SKM-1 treated with dmso at 0.1 percent for 144 hours (cell line): Measurements from ENCODE around the gene CRY1.

Source experiments
- DNase-seq: peaks from one replicate; lab custom pipeline; 2025; ENCODE audit not compliant: unreplicated experiment; lab: John Stamatoyannopoulos, UW

CRY1 gene

DNA sequence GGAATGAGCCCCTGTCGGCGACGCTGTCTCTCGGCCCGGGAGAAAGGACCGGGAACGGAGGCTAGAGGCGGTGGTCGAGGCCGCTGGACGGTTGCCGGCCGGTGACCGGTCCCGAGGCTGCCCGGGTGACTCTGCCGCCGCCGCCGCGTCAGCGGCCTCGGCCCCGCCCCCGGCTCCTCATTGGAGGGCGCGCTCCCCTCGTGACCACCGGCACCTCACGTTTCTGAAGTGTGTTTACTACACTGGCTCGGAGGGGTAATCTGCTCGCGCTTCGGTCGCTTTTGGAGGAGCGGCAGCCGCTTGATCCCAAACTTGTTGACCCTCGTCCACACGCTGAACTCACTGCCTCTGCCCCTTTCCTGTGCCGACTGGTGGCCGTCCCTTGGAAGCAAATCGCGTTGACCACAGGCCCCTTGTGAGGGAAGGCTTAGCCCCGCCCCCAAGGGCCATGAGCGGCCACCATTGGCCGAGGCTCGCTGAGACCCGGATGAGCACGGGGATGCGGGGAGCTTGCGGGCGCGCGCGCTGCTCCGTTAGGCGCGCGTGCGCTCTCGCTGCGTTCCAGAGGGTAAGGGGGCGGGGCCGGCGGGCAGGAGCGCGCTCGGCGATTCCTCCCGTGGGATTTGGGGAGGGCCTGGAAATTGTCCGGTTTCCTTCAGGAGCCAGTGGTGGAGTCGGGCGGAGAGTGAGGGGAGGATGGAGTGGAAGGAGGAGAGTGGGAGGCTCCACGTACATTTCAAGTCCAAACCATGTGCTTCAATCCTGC, at the start of gene CRY1:
Gene CRY1 (minus strand): TSS at position 133 of the 766 bp plus-strand sequence. CDS start 588 bp downstream, outside the sequence.
- peak; percentile 64 for DNase-seq

DNA sequence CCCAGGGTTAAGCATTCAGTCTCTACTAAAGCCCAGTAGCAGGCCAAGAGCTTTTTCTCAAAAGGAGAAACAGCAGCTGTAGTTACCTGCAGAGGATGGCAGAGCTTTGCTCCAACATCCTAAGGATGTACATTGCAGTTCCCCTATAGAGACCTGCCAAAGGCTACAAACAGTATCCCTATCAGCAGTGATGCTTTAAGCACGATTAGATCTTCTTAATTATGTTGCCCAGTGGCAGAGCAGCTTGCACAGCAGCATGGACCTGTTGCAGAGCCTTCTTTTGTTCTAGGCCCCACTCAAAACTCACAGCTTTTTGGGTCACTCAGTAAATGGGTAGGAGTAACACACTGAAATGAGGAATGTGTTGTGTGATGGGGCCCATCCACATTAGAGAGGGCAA, 46.4 kb upstream of the CRY1 start:
- DNase-seq = no peak

DNA sequence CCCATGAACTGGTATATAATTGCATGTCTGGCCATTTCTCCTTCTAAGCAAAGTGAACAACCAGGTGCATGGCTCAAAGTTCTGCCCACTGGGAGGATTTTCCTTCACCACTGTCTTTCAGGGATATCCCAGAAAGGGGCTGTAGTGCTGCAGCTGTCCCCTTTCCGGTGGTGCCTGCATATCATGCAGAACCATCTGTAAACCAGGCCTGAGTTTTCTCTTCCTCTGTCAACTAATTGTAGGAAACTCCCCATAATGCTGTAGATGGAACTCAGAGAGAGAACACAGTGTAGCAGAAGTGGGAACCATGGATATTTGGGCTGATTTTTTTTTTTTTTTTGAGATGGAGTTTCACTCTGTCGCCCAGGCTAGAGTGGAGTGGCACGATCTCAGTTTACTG, 45.6 kb upstream of the CRY1 start:
- no peak for DNase-seq

DNA sequence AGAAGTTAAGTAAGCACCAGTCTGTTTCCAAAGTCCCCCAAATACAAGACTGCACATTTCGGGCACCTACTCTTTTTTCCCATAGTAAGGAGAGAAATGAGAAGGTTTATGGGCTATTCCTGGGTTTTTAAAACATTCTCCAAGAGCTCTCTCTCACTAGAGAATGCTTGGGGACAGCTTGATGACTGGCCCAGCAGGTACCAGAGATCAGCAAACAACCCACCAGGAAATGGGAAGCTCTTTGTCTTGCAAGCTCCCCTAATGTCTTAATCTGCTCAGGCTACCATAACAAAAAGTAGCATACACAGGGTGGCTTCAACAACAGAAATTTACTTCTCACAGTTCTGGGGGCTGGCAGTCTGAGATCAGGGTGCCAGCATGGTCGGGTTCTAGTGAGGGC, 41.8 kb upstream of the CRY1 start:
- DNase-seq = no peak

DNA sequence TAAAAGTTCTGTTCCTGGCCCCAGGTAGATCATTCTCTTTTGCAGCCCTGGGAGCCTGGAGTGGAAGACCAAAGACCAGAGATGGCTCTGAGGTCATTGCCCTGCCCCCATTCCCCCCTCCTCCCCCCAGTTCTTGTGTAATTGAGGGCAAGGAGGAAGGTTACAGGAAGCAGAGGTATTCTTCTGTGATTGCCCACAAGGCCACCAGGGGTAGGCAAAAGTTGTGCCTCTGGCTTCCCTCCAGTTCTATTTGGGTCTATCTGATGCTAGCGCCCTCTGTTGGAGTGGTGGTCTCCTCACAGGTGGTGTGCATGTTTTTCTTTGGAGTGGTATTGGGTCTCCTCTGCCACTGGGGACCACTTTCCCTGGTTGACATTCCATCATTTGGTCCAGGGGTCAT, 41.2 kb upstream of the CRY1 start:
- DNase-seq = peak; percentile 39

DNA sequence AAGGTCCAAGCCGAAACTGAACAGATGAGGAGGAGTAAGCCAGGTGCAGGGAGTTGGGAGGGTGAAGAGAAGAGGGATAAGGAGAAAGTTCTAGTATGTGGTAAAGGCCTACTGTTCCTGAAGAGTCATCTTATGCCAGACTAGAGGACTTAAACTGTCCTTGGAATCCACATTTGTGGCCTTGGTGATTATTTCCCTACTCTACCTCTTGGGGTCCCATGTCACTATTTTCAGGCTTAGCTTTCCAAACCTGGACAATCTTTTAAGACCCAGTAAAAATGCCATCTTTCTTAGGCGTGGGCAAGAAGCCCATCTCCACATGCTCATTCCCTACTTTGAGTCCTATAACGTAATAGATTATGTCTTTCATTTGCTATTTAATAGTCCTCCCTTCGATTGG, 40.1 kb upstream of the CRY1 start:
- DNase-seq = no peak

DNA sequence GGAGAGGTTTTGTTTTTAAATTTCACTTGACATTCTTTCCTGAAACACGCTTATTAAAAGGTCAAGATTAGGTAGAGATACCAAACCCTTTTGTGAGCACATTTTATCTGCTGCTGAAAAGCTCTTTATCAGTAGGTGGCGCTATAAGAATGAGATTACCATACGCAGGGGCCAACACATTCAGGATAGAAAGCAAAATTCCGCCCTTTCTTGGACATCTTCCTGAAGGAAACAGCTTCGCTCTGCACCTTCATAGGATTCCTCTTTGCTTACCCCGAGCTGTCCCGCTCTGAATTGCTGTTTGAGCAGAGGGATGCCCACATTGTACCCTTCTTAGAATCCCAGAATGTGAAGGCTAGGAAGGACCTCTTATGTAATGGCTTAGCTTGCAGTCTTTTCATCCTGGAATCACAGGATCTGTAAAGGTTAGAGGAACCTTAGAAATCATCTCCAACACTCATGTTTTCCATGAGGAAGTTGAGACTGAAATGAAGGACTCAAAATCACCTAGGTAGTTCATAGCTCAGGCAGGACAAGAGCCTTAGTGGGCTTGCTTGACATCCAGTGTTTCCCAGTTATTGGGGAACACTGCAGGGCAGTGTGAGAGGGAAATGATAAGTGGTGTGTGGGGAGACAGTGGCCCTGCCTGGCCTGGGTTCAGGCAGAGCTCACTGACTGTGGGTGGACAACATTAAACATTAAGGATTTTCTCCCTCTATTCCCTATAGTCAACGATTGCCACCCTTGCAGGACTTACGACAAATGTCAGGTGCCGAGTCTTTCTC, 38.7 kb upstream of the CRY1 start:
- peak; percentile 1 for DNase-seq

DNA sequence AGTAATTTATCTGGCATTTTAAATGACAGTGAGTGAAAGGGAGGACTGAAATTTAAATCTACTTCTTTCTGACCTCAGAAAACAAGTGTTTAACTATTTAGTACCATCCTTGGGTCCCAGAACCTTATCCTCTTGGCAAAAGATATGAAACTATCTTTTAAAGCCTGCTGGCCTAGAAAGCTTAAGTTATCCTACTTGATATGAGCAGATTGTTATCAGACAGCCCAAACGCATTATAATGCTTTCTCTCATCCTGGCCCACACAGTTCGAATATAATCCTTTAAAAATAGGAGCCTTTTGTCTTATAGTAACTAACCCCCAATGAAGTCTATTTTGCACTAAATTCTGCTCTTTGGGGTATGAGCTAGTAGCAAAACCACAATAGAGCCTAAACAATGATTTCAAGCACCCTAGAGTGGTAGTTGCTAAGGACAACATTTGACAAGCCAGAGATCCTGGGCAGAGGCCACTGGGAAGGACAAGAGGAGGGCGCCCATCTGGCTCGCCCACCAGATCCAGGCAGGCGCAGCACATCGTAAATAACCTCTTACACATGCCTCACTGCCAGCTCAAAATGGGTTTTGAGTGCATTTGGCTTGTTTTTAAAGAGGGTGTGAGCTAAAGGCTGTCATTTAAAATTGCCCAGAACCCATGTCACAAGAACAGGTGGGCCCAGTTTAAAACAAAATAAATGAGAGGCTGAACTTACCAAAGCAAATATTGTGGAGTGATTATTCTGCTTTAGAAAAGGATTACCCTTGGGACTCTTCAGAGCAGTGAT, 37.7 kb upstream of the CRY1 start:
- DNase-seq = no peak

DNA sequence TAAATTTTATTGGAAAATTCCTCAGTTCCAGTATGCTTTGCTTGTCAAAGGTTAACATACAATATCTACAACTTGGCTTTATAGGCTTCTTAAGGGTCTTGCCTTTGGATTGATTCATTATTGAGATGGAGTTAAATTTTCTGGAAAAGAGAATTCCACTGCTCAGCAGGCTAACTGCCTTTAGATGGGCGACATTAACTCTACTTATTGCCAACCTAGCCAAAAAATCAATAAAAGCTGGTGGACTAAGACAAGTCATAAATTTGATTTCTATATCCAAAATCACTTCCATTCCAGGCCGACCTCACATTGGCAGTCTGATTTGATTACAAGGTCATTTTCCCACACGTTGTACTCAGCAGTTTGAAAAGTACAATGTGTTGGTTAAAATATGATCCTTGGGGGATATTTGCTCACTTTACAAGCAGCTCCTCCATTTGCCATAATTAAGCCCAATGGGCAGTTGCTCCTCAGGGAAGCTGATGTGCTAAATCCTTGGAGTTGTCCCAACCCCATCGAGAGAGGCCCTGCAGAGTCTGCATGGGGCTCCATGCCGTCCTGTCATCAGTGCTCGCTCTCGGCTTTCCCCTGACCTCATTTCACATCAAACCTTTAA, 36.1 kb upstream of the CRY1 start:
- DNase-seq = no peak

DNA sequence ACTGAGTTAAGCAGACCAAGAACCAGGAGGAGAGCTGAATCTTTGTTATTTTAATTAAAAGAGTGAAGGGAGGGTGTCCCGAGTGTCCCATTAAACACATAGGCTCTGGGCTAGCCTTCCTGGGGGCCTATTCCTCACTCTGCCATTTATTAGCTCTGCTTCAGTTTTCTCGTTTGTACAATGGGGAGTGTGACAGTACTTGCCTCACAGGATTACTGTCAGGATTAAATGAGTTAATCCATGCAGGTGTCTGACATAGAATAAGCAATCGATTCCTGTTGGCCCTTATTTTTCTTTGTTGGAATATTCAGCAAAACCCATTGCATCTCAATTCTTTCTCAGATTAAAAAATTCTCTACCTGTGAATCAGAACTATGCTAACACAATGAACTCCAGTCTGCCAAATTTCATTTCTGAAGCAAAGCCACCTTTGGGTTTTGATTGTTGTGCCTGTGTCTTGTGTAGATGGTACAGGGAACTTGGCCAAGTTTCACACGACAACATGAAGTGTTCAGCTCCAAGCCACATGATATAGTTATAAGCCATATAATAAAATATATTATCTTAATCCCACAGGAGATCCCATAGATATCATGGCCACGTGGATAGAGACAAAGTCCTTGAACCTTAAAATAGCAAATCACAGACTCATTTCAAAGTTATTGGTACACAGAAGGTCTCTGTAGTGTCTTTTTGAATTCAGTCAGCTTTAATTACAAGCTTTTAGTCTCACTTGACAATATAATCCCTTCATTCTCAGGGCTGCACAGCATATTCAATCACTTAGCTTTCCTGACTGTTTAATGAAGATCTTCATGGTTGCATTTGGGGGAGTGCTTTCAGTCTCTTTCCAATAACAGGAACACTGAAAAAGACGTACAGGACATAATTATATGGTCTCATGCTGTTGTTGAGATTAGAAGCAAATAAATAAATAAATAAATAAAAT, 34.4 kb upstream of the CRY1 start:
- DNase-seq = no peak

DNA sequence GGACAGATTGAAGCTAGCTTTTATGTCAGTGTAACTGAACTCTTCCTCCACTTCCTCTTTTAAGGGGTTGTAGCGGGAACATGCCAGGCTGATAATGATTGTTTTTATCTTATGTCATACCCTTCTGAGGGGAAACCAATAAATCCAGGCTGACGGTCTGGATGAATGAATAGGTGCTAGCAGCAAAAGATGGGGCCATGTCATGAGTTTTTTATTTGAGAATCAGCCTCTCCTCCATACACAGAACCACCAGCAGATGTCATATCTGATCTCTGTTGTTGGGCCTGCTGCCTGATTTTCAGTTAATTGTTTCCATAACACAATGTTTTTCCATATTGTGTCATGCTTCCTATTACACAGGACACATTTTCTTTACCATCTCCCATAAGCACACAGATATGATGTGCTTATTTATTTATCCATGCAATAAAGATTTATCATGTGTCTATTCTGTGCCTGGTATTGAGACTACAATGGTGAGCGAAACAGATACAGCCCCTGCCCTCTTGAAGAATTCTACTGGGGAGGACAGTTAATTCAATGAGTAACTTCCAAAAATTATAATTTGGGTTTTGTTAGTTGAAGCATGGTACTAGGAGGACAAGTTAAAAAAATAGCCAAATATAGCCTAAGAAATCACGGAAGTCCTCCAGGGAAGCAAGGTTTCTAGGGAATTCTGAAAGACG, 33.6 kb upstream of the CRY1 start:
- no peak for DNase-seq

DNA sequence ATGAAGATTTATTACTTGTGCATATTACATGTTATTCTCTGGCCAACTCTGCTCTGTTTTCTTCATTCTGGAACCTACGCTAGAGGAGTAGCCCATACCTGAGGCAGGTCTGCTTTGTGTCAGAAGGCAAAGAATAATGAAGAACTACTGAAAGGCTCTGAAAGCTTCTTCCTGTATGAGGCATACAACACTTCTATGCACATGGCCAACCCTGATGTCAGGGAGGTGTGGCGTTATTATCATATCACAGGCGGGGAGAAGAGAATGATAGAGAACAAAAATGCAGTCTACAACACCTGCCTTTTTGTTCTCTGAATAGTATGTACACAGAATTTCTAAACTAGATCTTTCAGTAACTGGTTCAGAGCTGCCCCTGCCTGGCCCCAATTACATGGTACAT, 32.5 kb upstream of the CRY1 start:
- DNase-seq = no peak

DNA sequence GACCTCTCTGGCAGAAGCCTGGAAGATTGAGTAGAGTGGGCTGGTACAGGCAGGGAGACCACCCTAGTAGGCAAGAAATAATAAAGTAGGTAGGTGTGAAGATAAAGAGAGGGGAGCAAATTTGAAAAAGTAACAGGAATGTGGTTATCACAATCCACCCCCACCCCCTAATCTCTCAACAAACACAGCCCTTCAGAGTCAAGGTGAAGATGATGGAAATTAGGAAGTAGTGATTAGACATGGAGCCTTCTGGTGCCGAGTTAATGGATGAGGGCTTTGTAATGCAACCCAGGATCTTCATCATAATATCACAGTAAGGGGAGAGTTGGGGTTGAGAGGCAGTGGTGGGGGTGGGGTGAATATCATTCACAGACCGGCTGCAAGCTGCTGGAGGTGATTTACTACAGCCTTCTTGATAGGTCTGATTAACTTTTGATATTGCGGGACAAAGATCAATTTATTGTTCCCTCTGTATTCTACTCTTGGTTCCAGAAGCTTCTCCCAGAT, 29.2 kb upstream of the CRY1 start:
- no peak for DNase-seq

DNA sequence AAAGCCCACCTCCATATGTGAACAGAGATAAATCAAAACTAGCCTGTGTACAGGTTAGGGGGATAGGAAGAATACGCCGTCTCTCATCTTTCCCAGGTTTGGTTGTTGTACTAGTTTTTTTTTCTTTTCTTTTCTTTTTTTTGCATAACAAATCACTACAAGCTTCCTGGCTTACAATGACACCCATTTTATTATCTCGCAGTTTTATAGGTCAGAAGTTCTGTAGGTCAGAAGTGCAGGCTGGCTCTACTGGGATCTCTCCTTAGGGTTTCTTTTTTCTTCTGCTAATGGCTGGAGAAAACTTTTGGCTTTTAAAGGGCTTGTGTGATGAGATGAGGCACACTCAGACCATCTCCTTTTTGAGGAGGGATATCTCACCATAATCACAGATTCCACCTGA, 25.7 kb upstream of the CRY1 start:
- no peak for DNase-seq

DNA sequence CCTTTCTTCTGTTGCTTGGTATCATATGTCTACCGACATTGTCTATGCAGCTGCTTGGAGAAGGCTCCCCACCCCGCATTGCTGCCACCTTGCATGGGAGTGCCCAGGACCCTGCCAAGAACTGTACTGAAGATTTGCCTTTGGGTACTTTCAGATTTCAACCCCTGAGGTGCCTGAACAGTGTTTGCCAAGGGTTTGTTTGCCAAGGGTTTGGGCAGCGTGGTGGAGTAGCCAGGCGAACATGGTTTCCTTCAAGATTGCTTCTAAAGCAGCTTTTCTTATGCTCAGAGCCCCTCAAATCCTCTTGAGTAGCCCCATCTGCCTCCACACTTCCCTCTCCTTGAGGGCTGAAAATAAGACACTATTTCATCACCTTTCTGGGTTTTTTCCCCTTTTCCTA, 25.3 kb upstream of the CRY1 start:
- DNase-seq = no peak

DNA sequence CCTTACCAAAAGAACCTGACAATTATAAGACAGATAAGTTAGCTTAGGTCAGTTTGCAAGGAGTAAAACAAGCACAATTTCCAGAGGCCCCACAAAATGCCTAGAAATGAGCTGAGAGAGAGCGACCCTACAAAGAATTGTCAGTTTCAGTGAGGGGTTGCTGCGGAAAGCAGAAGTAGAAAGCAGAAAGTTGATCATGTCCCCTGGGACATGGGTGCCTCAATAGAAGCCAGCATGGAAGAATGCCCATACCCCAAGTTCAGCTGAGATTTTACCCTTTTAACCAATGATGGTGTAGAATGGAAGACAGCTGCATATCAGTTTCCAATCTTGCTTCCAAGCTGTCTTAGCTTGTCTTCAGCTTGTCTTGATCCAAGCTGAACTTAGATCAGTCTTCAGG, 21.8 kb upstream of the CRY1 start:
- no peak for DNase-seq

DNA sequence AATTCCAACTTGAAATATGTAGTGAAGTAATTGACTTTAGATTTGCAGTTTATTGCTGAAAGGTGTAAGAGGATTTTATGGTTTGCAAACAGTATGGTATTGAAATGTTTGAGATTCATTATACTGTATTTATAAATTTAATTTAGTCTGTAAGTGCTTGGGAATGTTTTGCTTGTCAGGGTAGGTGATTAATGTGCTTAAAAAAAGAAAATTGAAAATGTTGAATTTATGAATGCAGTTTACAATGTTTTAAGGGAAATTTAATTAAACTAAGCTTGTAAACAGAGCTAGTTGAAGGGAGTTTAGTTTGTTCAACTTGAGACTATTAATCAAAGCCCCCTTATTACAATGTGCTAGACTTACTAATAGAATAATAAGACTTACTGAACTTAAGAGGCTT, 18.0 kb upstream of the CRY1 start:
- no peak for DNase-seq

DNA sequence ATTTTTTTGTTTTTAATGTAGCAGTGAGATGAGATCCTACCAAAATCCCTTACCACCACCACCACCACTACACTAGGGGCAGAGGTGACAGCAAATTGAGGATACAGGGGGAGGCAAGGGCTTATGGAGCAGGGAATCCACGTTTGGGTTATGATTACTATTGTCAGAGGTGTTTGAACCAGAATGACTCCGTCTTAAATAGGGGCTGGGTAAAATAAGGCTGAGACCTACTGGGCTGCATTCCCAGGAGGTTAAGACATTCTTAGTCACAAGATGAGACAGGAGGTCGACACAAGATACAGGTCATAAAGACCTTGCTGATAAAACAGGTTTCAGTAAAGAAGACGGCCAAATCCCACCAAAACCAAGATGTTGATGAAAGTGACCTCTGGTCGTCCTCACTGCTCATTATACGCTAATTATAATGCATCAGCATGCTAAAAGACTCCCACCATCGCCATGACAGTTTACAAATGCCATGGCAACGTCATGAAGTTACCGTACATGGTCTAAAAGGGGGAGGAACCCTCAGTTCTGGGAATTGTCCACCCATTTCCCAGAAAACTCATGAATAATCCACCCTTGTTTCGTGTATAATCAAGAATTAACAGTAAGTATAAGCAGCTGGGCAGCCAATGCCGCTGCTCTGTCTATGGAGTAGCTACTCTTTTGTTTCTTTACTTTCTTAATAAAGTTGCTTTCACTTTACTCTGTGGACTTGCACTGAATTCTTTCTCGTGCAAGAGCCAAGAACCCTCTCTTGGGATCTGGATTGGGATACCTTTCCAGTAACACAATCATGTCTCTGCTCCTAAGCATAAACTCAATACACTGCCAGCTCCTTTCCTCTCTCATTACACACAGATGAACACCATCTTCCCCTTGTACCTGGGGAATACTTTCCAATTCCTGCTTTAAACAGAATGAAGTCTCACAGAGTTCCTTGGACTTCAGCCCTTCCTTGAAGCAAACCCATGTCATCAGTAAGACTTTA, 16.7 kb upstream of the CRY1 start:
- DNase-seq = no peak
